ENCODE measurements around the gene PRAMEF20.
"Not testable (repeated sequence)": the region's sequence is repeated elsewhere in the genome, so short reads cannot be mapped to it uniquely, and the experiment has no call there.

Gene PRAMEF20

GRCh38 chr1:13410150-13410549, at the start of gene PRAMEF20:
Gene PRAMEF20 (plus strand): TSS chr1:13410450. CDS start chr1:13416355, 5,905 bp downstream.
- DNase-seq: not testable (repeated sequence)

DNA sequence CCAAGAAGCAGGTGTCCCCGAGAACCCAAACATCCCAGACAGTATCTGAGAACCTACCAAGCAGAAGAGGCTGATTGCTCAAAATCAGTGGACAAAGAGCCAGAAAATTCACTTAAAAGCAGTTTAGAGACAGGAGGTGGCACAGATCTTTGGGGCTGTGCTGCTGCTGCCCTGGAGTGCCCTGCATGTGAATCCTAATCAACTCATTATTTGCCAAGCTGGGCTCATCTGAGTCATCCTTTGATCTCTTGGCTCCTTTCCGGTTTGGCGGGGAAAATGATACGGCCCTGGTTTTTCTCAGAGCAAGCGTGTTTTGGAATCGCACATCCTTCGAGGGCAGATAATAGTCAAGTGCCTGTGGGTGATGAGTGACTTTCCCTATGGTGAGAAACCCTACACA, 47.9 kb upstream of the PRAMEF20 start:
- not testable (repeated sequence) for DNase-seq

DNA sequence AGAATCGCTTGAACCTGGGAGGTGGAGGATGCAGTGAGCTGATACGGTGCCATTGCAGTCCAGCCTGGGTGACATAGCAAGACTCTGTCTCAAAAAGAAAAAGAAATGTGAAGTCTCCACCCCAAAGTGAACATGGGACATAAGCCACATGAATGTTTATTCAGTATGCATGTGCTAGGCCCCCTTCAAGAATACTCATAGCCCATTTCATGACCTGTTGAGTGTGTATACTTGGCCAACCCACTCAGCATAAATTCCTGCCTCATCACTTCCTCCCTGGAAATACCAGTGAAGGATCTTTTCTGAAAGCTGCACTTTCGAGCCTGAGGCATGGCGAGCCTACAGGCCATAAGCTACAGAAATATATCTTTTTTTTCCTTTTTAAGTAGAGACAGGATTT, 45.3 kb upstream of the PRAMEF20 start:
- DNase-seq: not testable (repeated sequence)

- DNase-seq: not testable (repeated sequence)
Measured at GRCh38 chr1:13366536-13366935, 43.7 kb upstream of the PRAMEF20 start.

GRCh38 chr1:13368544-13368943, 41.7 kb upstream of the PRAMEF20 start:
- DNase-seq: not testable (repeated sequence)

DNA sequence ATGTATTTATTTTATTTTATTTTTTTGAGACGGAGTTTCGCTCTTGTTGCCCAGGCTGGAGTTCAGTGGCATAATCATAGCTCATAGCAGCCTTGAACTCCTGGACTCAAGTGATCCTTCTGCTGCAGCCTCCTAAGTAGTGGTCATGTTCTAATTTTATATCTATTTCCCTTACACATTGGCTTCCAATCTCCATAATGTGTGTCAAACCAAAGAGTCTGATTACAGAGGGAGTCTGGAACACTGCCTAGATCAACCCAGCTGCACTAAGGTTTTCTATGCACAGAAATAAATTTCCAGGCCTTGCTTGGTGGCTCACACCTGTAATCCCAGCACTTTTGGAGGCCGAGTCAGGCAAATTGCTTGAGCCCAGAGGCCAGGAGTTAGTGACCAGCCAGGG, 31.3 kb upstream of the PRAMEF20 start:
- DNase-seq: not testable (repeated sequence)

GRCh38 chr1:13380380-13380779, 29.9 kb upstream of the PRAMEF20 start:
- not testable (repeated sequence) for DNase-seq

DNA sequence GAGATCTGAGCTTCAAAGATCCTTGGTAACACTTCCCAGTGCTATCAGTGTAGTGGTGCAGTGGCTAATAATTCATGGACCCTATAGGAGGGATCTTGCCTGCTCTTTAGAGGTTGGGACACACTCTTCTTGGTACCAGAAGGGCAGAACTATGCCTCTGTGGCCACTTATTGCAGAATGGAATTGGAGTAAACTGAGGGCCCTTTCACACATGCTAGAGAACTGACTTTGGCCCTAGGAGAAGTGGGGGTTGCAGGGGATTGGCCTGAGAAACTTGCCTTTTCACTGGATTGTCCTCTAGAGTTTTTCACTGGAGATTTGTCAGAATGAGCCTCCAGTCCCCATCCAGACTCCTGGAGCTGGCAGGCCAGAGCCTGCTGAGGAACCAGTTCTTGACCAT, 20.9 kb upstream of the PRAMEF20 start, which contains the start of gene PRAMEF17:
Gene PRAMEF17, plus strand, starts transcription at position 301 of the 400 bp plus-strand sequence. Its CDS starts 26 bp downstream, at position 327.
- DNase-seq: not testable (repeated sequence)

GRCh38 chr1:13393004-13393403, 17.2 kb upstream of the PRAMEF20 start:
- not testable (repeated sequence) for DNase-seq

GRCh38 chr1:13394761-13395160, 15.5 kb upstream of the PRAMEF20 start:
- DNase-seq: not testable (repeated sequence)

DNA sequence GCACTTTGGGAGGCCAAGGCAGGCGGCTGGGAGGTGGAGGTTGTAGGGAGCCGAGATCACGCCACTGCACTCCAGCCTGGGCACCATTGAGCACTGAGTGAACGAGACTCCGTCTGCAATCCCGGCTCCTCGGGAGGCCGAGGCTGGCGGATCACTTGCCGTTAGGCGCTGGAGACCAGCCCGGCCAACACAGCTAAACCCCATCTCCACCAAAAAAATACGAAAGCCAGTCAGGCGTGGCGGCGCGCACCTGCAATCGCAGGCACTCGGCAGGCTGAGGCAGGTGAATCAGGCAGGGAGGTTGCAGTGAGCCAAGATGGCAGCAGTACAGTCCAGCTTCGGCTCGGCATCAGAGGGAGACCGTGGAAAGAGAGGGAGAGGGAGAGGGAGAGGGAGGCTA, 14.9 kb upstream of the PRAMEF20 start:
- not testable (repeated sequence) for DNase-seq

GRCh38 chr1:13407811-13408210, 2.4 kb upstream of the PRAMEF20 start:
- no peak for DNase-seq

- DNase-seq: no peak
Measured at GRCh38 chr1:13430495-13430894, 20.2 kb downstream of the PRAMEF20 start.

GRCh38 chr1:13432251-13432650, 22.0 kb downstream of the PRAMEF20 start:
- no peak for DNase-seq

GRCh38 chr1:13433694-13434358, 23.6 kb downstream of the PRAMEF20 start:
- not testable (repeated sequence) for DNase-seq

GRCh38 chr1:13435458-13435857, 25.2 kb downstream of the PRAMEF20 start:
- DNase-seq: no peak

GRCh38 chr1:13439104-13439783, 29.0 kb downstream of the PRAMEF20 start:
- DNase-seq: not testable (repeated sequence)

GRCh38 chr1:13443335-13443979, 33.2 kb downstream of the PRAMEF20 start:
- no peak for DNase-seq

GRCh38 chr1:13450204-13450603, 40.0 kb downstream of the PRAMEF20 start:
- no peak for DNase-seq

- no peak for DNase-seq
Measured at GRCh38 chr1:13451399-13451965, 41.2 kb downstream of the PRAMEF20 start.

DNA sequence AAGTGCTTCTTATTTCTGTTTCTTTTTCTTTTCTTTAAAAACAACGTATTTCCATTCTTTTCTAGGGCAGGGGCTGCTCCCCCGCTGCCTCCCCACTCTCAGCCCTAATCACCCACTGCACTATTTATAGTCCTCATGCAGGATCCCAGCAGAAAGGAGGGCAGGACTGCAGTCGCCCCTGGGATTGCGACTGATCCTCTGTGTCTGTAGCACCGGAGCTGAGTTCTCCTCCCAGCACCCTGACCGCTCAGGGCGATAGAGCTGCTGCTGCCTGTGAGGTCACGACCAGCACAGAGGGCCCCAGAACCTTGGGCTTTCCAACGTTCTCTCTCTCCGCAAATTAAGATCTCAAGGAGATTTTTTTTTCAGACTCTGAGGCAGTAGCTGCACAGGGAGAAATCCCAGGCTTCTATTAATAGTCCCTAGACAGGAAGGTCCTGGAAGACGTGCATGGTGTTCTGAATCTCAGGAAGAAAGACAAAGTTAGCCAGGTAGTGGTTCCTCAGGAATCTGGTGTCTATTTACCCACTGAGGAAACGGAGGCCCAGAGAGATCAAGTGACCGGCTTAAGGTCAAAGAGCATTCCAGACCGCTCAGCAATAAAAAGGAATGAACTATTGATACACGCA, 46.8 kb downstream of the PRAMEF20 start:
- no peak for DNase-seq

GRCh38 chr1:13461977-13462376, 51.7 kb downstream of the PRAMEF20 start:
- no peak for DNase-seq

- no peak for DNase-seq
Measured at GRCh38 chr1:13462682-13463081, 52.4 kb downstream of the PRAMEF20 start.

Data from activated effector memory CD4-positive, alpha-beta T cell treated with anti-CD3 and anti-CD28 coated beads, Interleukin-2, amount 50 U/mL, for 16 hours (primary cell).